ENCODE data around the gene TMEM59.

Gene TMEM59

GRCh38 chr1:54018635-54019034 lies 34.4 kb downstream of the TMEM59 start:
- DNase-seq (ENCODE audit: low spot score) = no peak
- no peak for TF ChIP-seq CTCF (IDR thresholded peaks at IDR 0.05; ENCODE audit: extremely low read depth, insufficient read depth, missing control alignments)
- in situ Hi-C loops (cut with MboI; ENCODE audit: low pct_unique_long_range_greater_than_20kb, low sequenced_read_pairs, unreplicated experiment) = no loop called here

GRCh38 chr1:54017979-54018378 lies 35.0 kb downstream of the TMEM59 start, which contains the start of gene LDLRAD1:
TSS of gene LDLRAD1 (minus strand) at chr1:54018186. CDS start at chr1:54018112, 74 bp downstream.
- in situ Hi-C loops (cut with MboI; ENCODE audit: low pct_unique_long_range_greater_than_20kb, low sequenced_read_pairs, unreplicated experiment) = no loop called here
- DNase-seq (ENCODE audit: low spot score) = no peak
- TF ChIP-seq CTCF (IDR thresholded peaks at IDR 0.05; ENCODE audit: extremely low read depth, insufficient read depth, missing control alignments) = no peak

- in situ Hi-C loops (cut with MboI; ENCODE audit: low pct_unique_long_range_greater_than_20kb, low sequenced_read_pairs, unreplicated experiment) = no loop called here
- no peak for TF ChIP-seq CTCF (IDR thresholded peaks at IDR 0.05; ENCODE audit: extremely low read depth, insufficient read depth, missing control alignments)
- DNase-seq (ENCODE audit: low spot score) = no peak
These were observed 36.4 kb downstream of the TMEM59 start for GRCh38 chr1:54016343-54017282.

- TF ChIP-seq CTCF (IDR thresholded peaks at IDR 0.05; ENCODE audit: extremely low read depth, insufficient read depth, missing control alignments) = no peak
- in situ Hi-C loops (cut with MboI; ENCODE audit: low pct_unique_long_range_greater_than_20kb, low sequenced_read_pairs, unreplicated experiment) = no loop called here
- DNase-seq (ENCODE audit: low spot score) = no peak
These were observed 38.9 kb downstream of the TMEM59 start for GRCh38 chr1:54014009-54014629.

GRCh38 chr1:54013393-54014008 lies 39.5 kb downstream of the TMEM59 start:
- in situ Hi-C loops (cut with MboI; ENCODE audit: low pct_unique_long_range_greater_than_20kb, low sequenced_read_pairs, unreplicated experiment) = no loop called here
- TF ChIP-seq CTCF (IDR thresholded peaks at IDR 0.05; ENCODE audit: extremely low read depth, insufficient read depth, missing control alignments) = no peak
- no peak for DNase-seq (ENCODE audit: low spot score)

- no peak for TF ChIP-seq CTCF (IDR thresholded peaks at IDR 0.05; ENCODE audit: extremely low read depth, insufficient read depth, missing control alignments)
- in situ Hi-C loops (cut with MboI; ENCODE audit: low pct_unique_long_range_greater_than_20kb, low sequenced_read_pairs, unreplicated experiment) = no loop called here
- DNase-seq (ENCODE audit: low spot score) = no peak
These were observed 40.1 kb downstream of the TMEM59 start for GRCh38 chr1:54012863-54013262.

Data from GM13977 (cell line).